MCF 10A (cell line): Measurements from ENCODE around the gene ABCA13. TPM values are rescaled to one million over a fixed set of nuclear protein-coding genes. Genes with fewer than 3 reads are reported as not detected.

Experiments
- BruUV-seq: library from RNA; stranded (reverse); fragments of 400-500 nt; replicated peaks from 2 replicates; lab custom pipeline; 2021; lab: Mats Ljungman, UMichigan
- CTCF ChIA-PET: fragments of 300-600 bp; sonication (Branson Sonifier 250); formaldehyde crosslinking; extraction: SDS; loops from one replicate; lab custom pipeline; 2021; ENCODE audit warnings: antibody characterized with exemption, inconsistent platforms; lab: Yijun Ruan, JAX
- POLR2A ChIA-PET: fragments of 300-600, 350-650 bp; sonication (Branson Sonifier 250); formaldehyde crosslinking; extraction: SDS; loops from one replicate; lab custom pipeline; 2020; ENCODE audit warnings: antibody characterized with exemption, inconsistent platforms; lab: Yijun Ruan, JAX
- DNase-seq: peaks from one replicate; pipeline ENCODE4 v3.0.0-alpha.2; 2018; ENCODE audit not compliant: unreplicated experiment
- H3K27ac Mint-ChIP-seq: one replicate; pipeline ENCODE4 v1.8.0; 2022; ENCODE audit warnings: mild to moderate bottlenecking, low read depth, mixed read lengths; ENCODE audit not compliant: unreplicated experiment
- H3K27me3 Mint-ChIP-seq: one replicate; pipeline ENCODE4 v1.8.0; 2022; ENCODE audit warnings: mixed read lengths; ENCODE audit not compliant: insufficient read depth, unreplicated experiment
- H3K36me3 Mint-ChIP-seq: one replicate; pipeline ENCODE4 v1.8.0; 2022; ENCODE audit warnings: mild to moderate bottlenecking, moderate library complexity, mixed read lengths; ENCODE audit not compliant: insufficient read depth, unreplicated experiment
- H3K4me1 Mint-ChIP-seq: one replicate; pipeline ENCODE4 v1.8.0; 2022; ENCODE audit warnings: mixed read lengths; ENCODE audit not compliant: insufficient read depth, unreplicated experiment
- H3K4me3 Mint-ChIP-seq: one replicate; pipeline ENCODE4 v1.8.0; 2022; ENCODE audit warnings: mild to moderate bottlenecking, moderate library complexity, mixed read lengths; ENCODE audit not compliant: unreplicated experiment
- H3K9me3 Mint-ChIP-seq: one replicate; pipeline ENCODE4 v1.8.0; 2022; ENCODE audit warnings: mixed read lengths; ENCODE audit not compliant: unreplicated experiment
- intact Hi-C: fragments of 100-400 bp; cut with micrococcal nuclease; formaldehyde crosslinking; loops from 2 replicates; pipeline ENCODE4 v1.14.1; 2022
- total RNA-seq: library from RNA; stranded (reverse); gene quantifications from 2 replicates; pipeline ENCODE4 v1.2.3, GENCODE V29; 2022
- TF ChIP-seq, protein P1 (sequence below): fragments of 200-600 bp; IDR thresholded peaks from one replicate; pipeline ENCODE4 v1.8.0; 2022; ENCODE audit warnings: antibody characterized with exemption, mild to moderate bottlenecking; ENCODE audit not compliant: unreplicated experiment

The ABCA13 gene
- total RNA-seq, 1 experiment from 2014 or later = 0.30 TPM

DNA sequence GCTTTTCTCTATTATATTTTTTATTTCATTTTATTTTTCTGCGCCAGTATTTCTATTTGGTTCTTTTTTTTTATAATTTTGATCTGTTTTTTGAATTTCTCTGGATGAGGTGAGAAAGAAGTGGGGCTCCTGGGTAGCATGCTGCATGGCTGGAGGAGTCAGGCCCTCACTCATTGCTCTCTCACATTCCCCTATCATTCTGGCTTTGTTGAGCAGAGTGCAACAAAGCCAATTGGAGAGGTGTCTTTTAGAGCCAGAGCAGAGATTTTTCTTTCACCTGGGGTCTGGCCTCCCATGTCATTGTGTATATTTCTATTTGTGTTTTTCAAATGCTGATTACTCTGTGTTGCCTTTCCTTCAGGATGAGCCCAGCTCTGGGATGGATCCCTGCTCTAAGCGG is 423.1 kb downstream of the ABCA13 start:
- DNase-seq = no peak
- Mint-ChIP-seq H3K4me3 (no peak overlapping the region), H3K36me3 (no peaks in the 10 kb centered on the region), H3K9me3 (no peaks in the 10 kb centered on the region), H3K27me3 (peaks cover 30% of the 10 kb centered on the region), H3K4me1 (no peaks in the 10 kb centered on the region), H3K27ac (no peak overlapping the region)
- POLR2A ChIA-PET = no interaction called here
- TF ChIP-seq, protein P1, sequence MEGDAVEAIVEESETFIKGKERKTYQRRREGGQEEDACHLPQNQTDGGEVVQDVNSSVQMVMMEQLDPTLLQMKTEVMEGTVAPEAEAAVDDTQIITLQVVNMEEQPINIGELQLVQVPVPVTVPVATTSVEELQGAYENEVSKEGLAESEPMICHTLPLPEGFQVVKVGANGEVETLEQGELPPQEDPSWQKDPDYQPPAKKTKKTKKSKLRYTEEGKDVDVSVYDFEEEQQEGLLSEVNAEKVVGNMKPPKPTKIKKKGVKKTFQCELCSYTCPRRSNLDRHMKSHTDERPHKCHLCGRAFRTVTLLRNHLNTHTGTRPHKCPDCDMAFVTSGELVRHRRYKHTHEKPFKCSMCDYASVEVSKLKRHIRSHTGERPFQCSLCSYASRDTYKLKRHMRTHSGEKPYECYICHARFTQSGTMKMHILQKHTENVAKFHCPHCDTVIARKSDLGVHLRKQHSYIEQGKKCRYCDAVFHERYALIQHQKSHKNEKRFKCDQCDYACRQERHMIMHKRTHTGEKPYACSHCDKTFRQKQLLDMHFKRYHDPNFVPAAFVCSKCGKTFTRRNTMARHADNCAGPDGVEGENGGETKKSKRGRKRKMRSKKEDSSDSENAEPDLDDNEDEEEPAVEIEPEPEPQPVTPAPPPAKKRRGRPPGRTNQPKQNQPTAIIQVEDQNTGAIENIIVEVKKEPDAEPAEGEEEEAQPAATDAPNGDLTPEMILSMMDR = no peak
- BruUV-seq = no TSS peak
- CTCF ChIA-PET = no interaction called here
- intact Hi-C loops = no loop called here

DNA sequence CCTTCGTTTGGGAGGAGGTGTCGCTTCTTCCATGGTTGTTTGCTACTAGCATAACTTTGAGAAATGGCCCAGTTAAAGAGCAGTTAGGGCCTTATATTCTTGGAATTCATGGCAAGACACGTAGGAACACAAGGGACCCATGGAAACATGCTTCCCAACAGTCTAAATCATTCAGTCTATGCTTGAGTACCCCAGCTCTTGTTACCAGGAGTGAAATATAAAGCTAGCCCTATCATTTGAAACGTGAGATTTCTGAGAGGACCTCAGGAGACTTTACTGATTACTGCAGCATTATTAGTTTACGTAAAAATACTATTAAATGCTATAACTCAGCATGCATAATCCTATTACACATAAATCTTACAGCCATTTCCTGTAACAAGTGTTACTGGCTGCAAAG is 424.5 kb downstream of the ABCA13 start:
- no peaks in the 10 kb centered on the region for H3K36me3 Mint-ChIP-seq
- CTCF ChIA-PET = no interaction called here
- TF ChIP-seq, protein P1 = no peak

DNA sequence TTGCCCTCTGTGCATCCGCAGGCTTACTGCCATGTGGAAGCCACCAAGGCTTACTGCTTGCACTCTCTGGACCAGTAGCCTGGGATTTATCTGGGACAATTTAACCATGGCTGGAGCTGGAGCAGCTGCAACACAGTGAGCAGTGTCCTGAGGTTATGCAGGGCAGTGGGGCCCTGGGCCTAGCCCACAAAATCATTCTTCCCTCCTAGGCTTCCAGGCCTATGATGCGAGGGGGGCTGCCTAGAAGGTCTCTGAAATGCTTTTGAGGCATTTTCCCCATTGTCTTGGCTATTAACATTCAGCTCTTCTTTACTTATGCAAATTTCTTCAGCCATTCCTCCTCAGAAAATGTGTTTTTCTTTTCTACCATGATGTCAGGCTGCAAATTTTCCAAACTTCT is 439.4 kb downstream of the ABCA13 start:
- Mint-ChIP-seq H3K36me3 (no peaks in the 10 kb centered on the region), H3K4me1 (no peaks in the 10 kb centered on the region), H3K27ac (no peak overlapping the region), H3K9me3 (no peaks in the 10 kb centered on the region), H3K4me3 (no peak overlapping the region), H3K27me3 (peaks cover 8% of the 10 kb centered on the region)
- ChIA-PET CTCF (interaction anchor here (1.0 kb wide), 1 partner anchor 25 kb away, joined by 3 read pairs; no protein-coding TSS in a partner anchor), POLR2A (interaction anchor here (1.2 kb wide), 1 partner anchor 27 kb away, joined by 3 read pairs; no protein-coding TSS in a partner anchor)
- no TSS peak for BruUV-seq
- TF ChIP-seq, protein P1 = no peak
- no peak for DNase-seq
- intact Hi-C loops = no loop called here

More for the DNA sequence above, 424.5 kb downstream of the ABCA13 start:
- no TSS peak for BruUV-seq
- no peak overlapping the region for H3K27ac Mint-ChIP-seq
- no peak overlapping the region for H3K4me3 Mint-ChIP-seq
- no peaks in the 10 kb centered on the region for H3K9me3 Mint-ChIP-seq
- intact Hi-C loops = no loop called here
- no peaks in the 10 kb centered on the region for H3K4me1 Mint-ChIP-seq
- POLR2A ChIA-PET = no interaction called here
- H3K27me3 Mint-ChIP-seq = peaks cover 16% of the 10 kb centered on the region
- DNase-seq = no peak

DNA sequence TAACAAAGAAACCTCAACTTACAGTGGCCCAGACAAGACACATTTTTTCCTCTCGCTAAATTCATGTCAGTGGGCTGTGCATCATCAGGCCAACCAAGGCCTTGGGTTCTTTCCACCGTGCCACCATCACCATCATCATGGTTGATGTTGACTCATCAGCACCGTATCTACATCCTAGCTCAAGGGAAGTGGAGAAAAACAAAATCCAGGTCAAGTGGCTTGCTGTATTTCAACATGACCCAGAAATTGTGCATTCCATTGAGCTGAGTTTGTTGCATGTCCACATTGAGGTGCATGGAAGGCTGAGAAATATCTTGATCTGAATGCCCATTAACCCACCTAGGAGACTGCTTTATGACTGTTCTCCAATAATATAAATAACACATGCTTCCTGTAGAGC is 440.7 kb downstream of the ABCA13 start:
- no peak for DNase-seq
- H3K9me3 Mint-ChIP-seq = no peaks in the 10 kb centered on the region
- H3K4me3 Mint-ChIP-seq = no peak overlapping the region
- H3K4me1 Mint-ChIP-seq = no peaks in the 10 kb centered on the region
- BruUV-seq = no TSS peak
- CTCF ChIA-PET = no interaction called here
- POLR2A ChIA-PET = no interaction called here
- H3K36me3 Mint-ChIP-seq = no peaks in the 10 kb centered on the region
- intact Hi-C loops = no loop called here
- no peak overlapping the region for H3K27ac Mint-ChIP-seq
- TF ChIP-seq, protein P1 = no peak
- no peaks in the 10 kb centered on the region for H3K27me3 Mint-ChIP-seq
